ENCODE data around the gene SEMA4G. TPM values are rescaled to one million over a fixed set of nuclear protein-coding genes. Genes with fewer than 3 reads are reported as not detected.

Gene SEMA4G
- total and polyA plus RNA-seq, 2 of the 8 experiments (the other 6 are each of a cell fraction or from before 2014, with no cell fraction given): 7.1 to 18.2 TPM

- H3K4ac ChIP-seq (replicated peaks; ENCODE audit: insufficient read length, low read depth, low read length): no peak overlapping the region
- no peak overlapping the region for H3K4me2 ChIP-seq (ENCODE audit: insufficient read depth in 1 of 2, low read depth in 2 of 2, low read length in 2 of 2)
- FAIRE-seq (no peak), DNase-seq (ENCODE audit: low read depth in 1 of 2, low spot score in 2 of 2) (no peak)
- no peak overlapping the region for H2AK5ac ChIP-seq (ENCODE audit: low read depth, low read length)
- peaks cover 11 to 47% (median 31%) of the 10 kb centered on the region in 4 experiments; a peak in 7 of 8 replicates for H3K36me3 ChIP-seq (ENCODE audit: control insufficient read depth in 2 of 4, insufficient read depth in 4 of 4, low read length in 3 of 4)
- no peak overlapping the region for H2BK20ac ChIP-seq (ENCODE audit: low read length)
- H3K14ac ChIP-seq (ENCODE audit: insufficient read length): no peak overlapping the region
- no peak overlapping the region for H2AFZ ChIP-seq (ENCODE audit: low read length)
- H3K4me3 ChIP-seq (ENCODE audit: extremely low read depth in 1 of 4, insufficient read depth in 2 of 4, low read depth in 3 of 4, low read length in 4 of 4): no peak overlapping the region
- H4K91ac ChIP-seq (replicated peaks; ENCODE audit: insufficient read length, low read length): no peak overlapping the region
- H3K27me3 ChIP-seq (replicated peaks in 1 of 4; ENCODE audit: control insufficient read depth in 3 of 4, extremely low read depth in 1 of 4, insufficient read depth in 3 of 4, low read length in 3 of 4): no peaks in the 10 kb centered on the region
- H2BK120ac ChIP-seq (replicated peaks; ENCODE audit: low read depth, low read length): no peak overlapping the region
- no peak overlapping the region for H2BK12ac ChIP-seq (ENCODE audit: low read depth, low read length)
- H4K5ac ChIP-seq (ENCODE audit: insufficient read length, low read depth, low read length): no peak overlapping the region
- peaks cover 0 to 31% of the 10 kb centered on the region in 2 experiments; a peak in 2 of 4 replicates for H3K79me2 ChIP-seq (ENCODE audit: control insufficient read depth in 1 of 2, insufficient read depth in 2 of 2, low read length in 2 of 2)
- H2BK5ac ChIP-seq (ENCODE audit: low read depth, low read length): 0 out of 2 replicates have a peak overlapping the region, but pooled peaks have one; percentile 9
- no peak for TF ChIP-seq GABPA (IDR thresholded peaks at IDR 0.05; ENCODE audit: borderline replicate concordance, insufficient read depth, low read length)
- TF ChIP-seq E2F6 (IDR thresholded peaks at IDR 0.05): no peak
- TF ChIP-seq BRCA1 (IDR thresholded peaks at IDR 0.05; ENCODE audit: low read depth, low read length): no peak
- no peak for TF ChIP-seq RXRA (IDR thresholded peaks at IDR 0.05; ENCODE audit: insufficient read depth, low read depth, low read length)
- no peak for TF ChIP-seq CHD1 (IDR thresholded peaks at IDR 0.05; ENCODE audit: low read depth, low read length)
- POLR2A ChIA-PET (ENCODE audit: partially characterized antibody): interaction anchor here (1.0 to 12.6 kb wide), 6 partner anchors 5 to 17 kb away, joined by 3 to 143 read pairs (median 7); no protein-coding TSS in a partner anchor
- WGBS, 2 experiments (ENCODE audit: extremely low coverage in 1 of 2, insufficient coverage in 1 of 2, insufficient read length in 1 of 2, insufficient replicate concordance in 2 of 2, low coverage in 1 of 2, low lambda C conversion rate in 2 of 2, missing lambda C conversion rate in 1 of 2): 91% methylated on average over 16 of the region's 18 CpGs; no CpG with 5 or more reads in 1 of the 2 experiments
- CTCF ChIA-PET (ENCODE audit: partially characterized antibody): interaction anchor here (0.9 to 26.8 kb wide), 8 partner anchors 4 to 66 kb away, joined by 3 to 464 read pairs (median 6); partner anchors contain the start of genes LZTS2, MRPL43, PDZD7 and TWNK
- no peak overlapping the region for H3K18ac ChIP-seq (ENCODE audit: extremely low read depth, low read length)
- no peak overlapping the region for H3K56ac ChIP-seq (replicated peaks; ENCODE audit: insufficient read length, low read depth, low read length)
- H3K9me3 ChIP-seq (ENCODE audit: insufficient read depth in 2 of 2, low read depth in 1 of 2, low read length in 1 of 2): no peaks in the 10 kb centered on the region
- peaks cover 2 to 19% of the 10 kb centered on the region in 2 experiments for H4K20me1 ChIP-seq (replicated peaks in 1 of 2; ENCODE audit: control insufficient read depth in 1 of 2, insufficient read depth in 2 of 2, low read length in 2 of 2)
- peaks cover 6% of the 10 kb centered on the region for H3K23me2 ChIP-seq (ENCODE audit: low read depth, low read length)
- H3K23ac ChIP-seq (ENCODE audit: insufficient read length): no peak overlapping the region
- H3K4me1 ChIP-seq (replicated peaks in 1 of 4; ENCODE audit: control insufficient read depth in 3 of 4, insufficient read depth in 4 of 4, low read length in 3 of 4): peaks cover 1 to 15% (median 11%) of the 10 kb centered on the region in 4 experiments
- no peak overlapping the region for H3K9ac ChIP-seq (replicated peaks in 1 of 4; ENCODE audit: extremely low read depth in 1 of 4, low read depth in 3 of 4, low read length in 3 of 4)
- no peak overlapping the region; the same call in 1 of the 2 replicates for H4K8ac ChIP-seq (ENCODE audit: extremely low read depth, insufficient read depth, low read length)
- H2BK15ac ChIP-seq (ENCODE audit: low read length): no peak overlapping the region
- H3K27ac ChIP-seq (ENCODE audit: low read depth, low read length): no peak overlapping the region
- peaks cover 6% of the 10 kb centered on the region; the same call in 1 of the 2 replicates for H3K79me1 ChIP-seq (ENCODE audit: low read depth, low read length)
Observed at GRCh38 chr10:101003639-101004206, 34.4 kb downstream of the SEMA4G start.

All from H1 (cell line).